GM12878 (cell line): ENCODE results near the gene EIF1AD. TPM values are rescaled to one million over a fixed set of nuclear protein-coding genes. Genes with fewer than 3 reads are reported as not detected.

ENCODE experiments used
- ATAC-seq: fragments of 200-7000 bp; cut with Tn5 transposase; 3 replicates; pipeline ENCODE4 v1.9.1; 2020; ENCODE audit warnings: mild to moderate bottlenecking, moderate library complexity
- BruUV-seq: library from RNA; stranded (reverse); fragments of 400-500 nt; replicated peaks from 2 replicates; lab custom pipeline; 2021; lab: Mats Ljungman, UMichigan
- CTCF ChIA-PET: fragments of 300-600 bp; sonication (Branson Sonifier 250); formaldehyde crosslinking; extraction: SDS; loops from one replicate; lab custom pipeline; 2021; ENCODE audit warnings: inconsistent platforms; lab: Yijun Ruan, JAX
- POLR2A ChIA-PET: fragments of 350-600 bp; formaldehyde crosslinking; extraction: SDS; loops from one replicate; lab custom pipeline; 2021; ENCODE audit warnings: inconsistent platforms; lab: Charles Lee
- RAD21 ChIA-PET: fragments of 300-600 bp; sonication (Branson Sonifier 250); formaldehyde crosslinking; loops from one replicate; lab custom pipeline; 2023; ENCODE audit warnings: antibody characterized with exemption; ENCODE audit not compliant: unreplicated experiment; lab: Charles Lee
- SMC1A ChIA-PET: fragments of 300-600 bp; sonication (Branson Sonifier 250); formaldehyde crosslinking; loops from one replicate; lab custom pipeline; 2023; ENCODE audit not compliant: unreplicated experiment, uncharacterized antibody; lab: Charles Lee
- DNase-seq: peaks from one replicate; pipeline ENCODE4 v3.0.0-alpha.2; 2011; ENCODE audit warnings: low read depth, low spot score
- FAIRE-seq: peaks from 3 replicates; lab custom pipeline; 2011; peaks lifted over from hg19 to GRCh38; lab: Jason Lieb, UNC
- H2AFZ ChIP-seq: 2 replicates; pipeline ENCODE4 v1.6.0; 2011; ENCODE audit warnings: low read depth, low read length, control low read depth; ENCODE audit not compliant: control insufficient read depth
- H3K27ac ChIP-seq: 2 replicates; pipeline ENCODE4 v1.5.1; 2011; ENCODE audit warnings: control low read depth; ENCODE audit not compliant: control insufficient read depth, insufficient read depth
- H3K27me3 ChIP-seq, 2 experiments: replicated peaks in 1 of 2; 2 replicates each; pipeline versions ENCODE4 v1.6.0 to v1.6.1; 2011; ENCODE audit warnings: low read length in 1 of 2; ENCODE audit not compliant: control insufficient read depth in 2 of 2, insufficient read depth in 2 of 2
- H3K36me3 ChIP-seq, 2 experiments: 2 replicates each; pipeline ENCODE4 v1.5.1; 2011; ENCODE audit warnings: low read length in 1 of 2; ENCODE audit not compliant: control insufficient read depth in 2 of 2, insufficient read depth in 2 of 2
- H3K4me1 ChIP-seq: 2 replicates; pipeline ENCODE4 v1.6.1; 2011; ENCODE audit warnings: mild to moderate bottlenecking, low read length, moderate library complexity, mixed read lengths; ENCODE audit not compliant: control insufficient read depth, insufficient read depth
- H3K4me2 ChIP-seq: 2 replicates; pipeline ENCODE4 v1.6.0; 2011; ENCODE audit warnings: control low read depth; ENCODE audit not compliant: control insufficient read depth, insufficient read depth
- H3K4me3 ChIP-seq: fragments of 200-600 bp; sonication (generic); 2 replicates; pipeline ENCODE4 v1.5.1; 2016
- H3K79me2 ChIP-seq: 2 replicates; pipeline ENCODE4 v1.6.0; 2011; ENCODE audit warnings: low read length; ENCODE audit not compliant: control insufficient read depth, insufficient read depth
- H3K9ac ChIP-seq: 2 replicates; pipeline ENCODE4 v1.8.0; 2011; ENCODE audit warnings: low read length, control low read depth, mixed read lengths; ENCODE audit not compliant: control insufficient read depth, insufficient read depth
- H3K9me3 ChIP-seq: replicated peaks from 3 replicates; pipeline ENCODE4 v1.5.1; 2011; ENCODE audit warnings: mild to moderate bottlenecking, low read length; ENCODE audit not compliant: control insufficient read depth, insufficient read depth
- H4K20me1 ChIP-seq: 2 replicates; pipeline ENCODE4 v1.6.0; 2011; ENCODE audit not compliant: control insufficient read depth, insufficient read depth
- BHLHE40 ChIP-seq, 2 experiments: fragments of 450-650 bp in 1 of 2; IDR thresholded peaks; 2 replicates each; pipeline ENCODE4 v1.6.1; 2011 to 2017; ENCODE audit warnings: low read depth in 2 of 2, borderline replicate concordance in 1 of 2, improper control_type of control experiment in 1 of 2, low read length in 1 of 2, mild to moderate bottlenecking in 1 of 2
- EGR1 ChIP-seq, 2 experiments: IDR thresholded peaks; 1 replicate in 1 of 2; 2 replicates in 1 of 2; pipeline ENCODE4 v1.6.1; 2011 to 2012; ENCODE audit warnings: low read depth in 2 of 2, low read length in 2 of 2, borderline replicate concordance in 1 of 2, mild to moderate bottlenecking in 1 of 2, moderate library complexity in 1 of 2
- EP300 ChIP-seq, 2 experiments: fragments of 150-350 bp in 1 of 2; IDR thresholded peaks; 2 replicates each; pipeline ENCODE4 v1.6.1; 2011 to 2012; ENCODE audit warnings: low read depth in 2 of 2, low read length in 2 of 2, borderline replicate concordance in 1 of 2, improper control_type of control experiment in 1 of 2, inconsistent platforms in 1 of 2; ENCODE audit not compliant: control insufficient read depth in 1 of 2
- HDGF ChIP-seq: fragments of 450-650 bp; IDR thresholded peaks from 2 replicates; pipeline ENCODE4 v1.6.1; 2016; ENCODE audit warnings: antibody characterized with exemption
- IRF4 ChIP-seq: IDR thresholded peaks from 2 replicates; pipeline ENCODE4 v1.6.1; 2011; ENCODE audit warnings: low read depth, low read length
- LARP7 ChIP-seq: fragments of 450-650 bp; IDR thresholded peaks from 2 replicates; pipeline ENCODE4 v1.6.1; 2017; ENCODE audit warnings: mild to moderate bottlenecking
- NRF1 ChIP-seq: conservative IDR thresholded peaks from 2 replicates; pipeline ENCODE4 v1.6.1; 2011; ENCODE audit warnings: mild to moderate bottlenecking, low read depth, low read length, improper control_type of control experiment
- PAX5 ChIP-seq: IDR thresholded peaks from 2 replicates; pipeline ENCODE4 v1.6.1; 2011; ENCODE audit warnings: low read depth, low read length, borderline replicate concordance
- SPI1 ChIP-seq: IDR thresholded peaks from 2 replicates; pipeline ENCODE4 v1.6.1; 2011; ENCODE audit warnings: low read depth, mild to moderate bottlenecking, low read length, moderate library complexity, borderline replicate concordance; ENCODE audit not compliant: insufficient read depth
- STAT3 ChIP-seq: IDR thresholded peaks from 2 replicates; pipeline ENCODE4 v1.6.1; 2011; ENCODE audit warnings: low read depth, low read length, improper control_type of control experiment
- SUZ12 ChIP-seq: fragments of 200-600 bp; sonication (generic); IDR thresholded peaks from one replicate; pipeline ENCODE4 v1.6.1; 2018; ENCODE audit warnings: antibody characterized with exemption, mild to moderate bottlenecking; ENCODE audit not compliant: unreplicated experiment
- TBL1XR1 ChIP-seq: IDR thresholded peaks from 2 replicates; pipeline ENCODE4 v1.6.1; 2012; ENCODE audit warnings: low read depth, low read length, improper control_type of control experiment
- YY1 ChIP-seq: IDR thresholded peaks from 2 replicates; pipeline ENCODE4 v1.6.1; 2011; ENCODE audit warnings: low read depth, mild to moderate bottlenecking, low read length
- WGBS: methylation state at CpG from one replicate; pipeline ENCODE4 v1.1.6; 2016; ENCODE audit warnings: low lambda C conversion rate; ENCODE audit not compliant: insufficient replicate concordance, insufficient coverage; ENCODE audit errors: missing lambda C conversion rate; 5-methylcytosine and 5-hydroxymethylcytosine counted together
- in situ Hi-C: fragments of 300-500 bp; cut with MboI; formaldehyde crosslinking; loops from 9 replicates; pipeline ENCODE4 v1.14.3; 2018; ENCODE audit warnings: mixed read lengths
- intact Hi-C: fragments of 100-400 bp; cut with micrococcal nuclease; formaldehyde crosslinking; loops from one replicate; pipeline ENCODE4 v1.14.2; 2022; ENCODE audit not compliant: unreplicated experiment
- polyA plus RNA-seq, 11 experiments: library from polyadenylated mRNA; depleted of rRNA in 4 of 11; unstranded in 6 of 11; stranded (reverse) in 5 of 11; fragments of >200 nt; fragmentation: Nextera tagmentation in 4 of 11; fragmentation: Illumina TruSeq in 1 of 11; extraction: Ambion mirVana in 4 of 11; extraction: Trizol in 1 of 11; gene quantifications; 1 replicate in 1 of 11; 2 replicates in 10 of 11; pipeline versions ENCODE4 v1.2.1 to v1.2.3, GENCODE V29; 2011 to 2016; ENCODE audit warnings: inconsistent platforms in 2 of 11, missing spikeins in 2 of 11, low read depth in 1 of 11
- total RNA-seq, 4 experiments: library from RNA; depleted of rRNA in 3 of 4; stranded (reverse); fragments of >200 nt in 3 of 4; fragmentation: Illumina TruSeq in 1 of 4; extraction: Trizol in 1 of 4; gene quantifications; 2 replicates each; pipeline versions ENCODE4 v1.2.1 to v1.2.3, GENCODE V29; 2013 to 2021
- TF ChIP-seq, protein P1 (sequence below): IDR thresholded peaks from 2 replicates; pipeline ENCODE4 v1.6.1; 2012; ENCODE audit warnings: low read length, inconsistent platforms
- TF ChIP-seq, protein P2 (sequence below): fragments of 450-650 bp; IDR thresholded peaks from 2 replicates; pipeline ENCODE4 v1.6.1; 2018; ENCODE audit warnings: borderline replicate concordance, mild to moderate bottlenecking; ENCODE audit not compliant: partially characterized antibody
- TF ChIP-seq, protein P3 (sequence below), 3 experiments: IDR thresholded peaks in 2 of 3; conservative IDR thresholded peaks in 1 of 3; 2 replicates each; pipeline ENCODE4 v1.5.1; 2011; ENCODE audit warnings: low read depth in 3 of 3, low read length in 3 of 3, mild to moderate bottlenecking in 3 of 3, control low read depth in 2 of 3, moderate library complexity in 2 of 3, inconsistent platforms in 1 of 3, mixed read lengths in 1 of 3; ENCODE audit not compliant: control insufficient read depth in 2 of 3, insufficient read depth in 1 of 3; ENCODE audit errors: extremely low read depth in 1 of 3

The EIF1AD gene
- total and polyA plus RNA-seq, 10 of the 15 experiments (the other 5 are each of a cell fraction or from before 2014, with no cell fraction given), result 31.6 to 56.8 (median 39.5) TPM

DNA sequence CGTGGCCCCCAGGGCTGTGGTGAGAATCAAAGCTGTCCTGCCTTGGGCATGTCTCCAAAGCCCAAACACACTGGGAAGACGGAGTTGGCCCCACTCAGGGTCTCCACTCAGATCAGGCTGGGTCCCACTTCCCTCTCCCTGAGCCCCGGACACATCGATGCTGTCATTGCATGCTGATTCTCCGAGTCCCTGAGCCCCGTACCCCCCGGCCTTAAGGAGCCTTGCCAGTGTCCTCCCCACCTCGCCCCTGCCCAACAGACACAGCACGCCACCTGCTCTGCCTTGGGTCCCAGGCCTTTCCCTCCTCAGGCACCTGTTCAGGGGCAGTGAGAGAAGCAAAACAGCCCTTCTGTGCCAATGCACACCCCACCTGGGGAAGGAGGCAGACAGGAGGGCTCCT lies 14.6 kb downstream of the EIF1AD start:
- ATAC-seq (no peak), FAIRE-seq (no peak), DNase-seq (no peak)
- no peak overlapping the region for H3K4me2 ChIP-seq
- H3K27ac ChIP-seq, result no peak overlapping the region
- no peaks in the 10 kb centered on the region for H4K20me1 ChIP-seq
- peaks cover 0 to 6% of the 10 kb centered on the region in 2 experiments; a peak in 1 of 4 replicates for H3K36me3 ChIP-seq
- intact Hi-C loops (no loop called here), in situ Hi-C loops (loop anchor here (5.0 kb wide), 2 partner anchors 105 to 275 kb away; partner anchors contain the start of gene KAT5)
- ChIA-PET RAD21 (interaction anchor here (3.5 kb wide), 1 partner anchor 102 kb away, joined by 40 read pairs; no protein-coding TSS in a partner anchor), POLR2A (interaction anchor here (1.3 kb wide), 1 partner anchor 100 kb away, joined by 3 read pairs; no protein-coding TSS in a partner anchor), SMC1A (interaction anchor here (2.4 to 2.7 kb wide), 2 partner anchors 96 to 102 kb away, joined by 21 to 28 read pairs; partner anchors contain the start of genes CCDC85B and FIBP), CTCF (interaction anchor here (0.6 to 7.9 kb wide), 5 partner anchors 70 to 155 kb away, joined by 3 to 167 read pairs (median 6); partner anchors contain the start of genes CCDC85B and FIBP)
- H3K4me1 ChIP-seq, result no peaks in the 10 kb centered on the region
- no peak for TF ChIP-seq SUZ12
- no peak for TF ChIP-seq LARP7
- TF ChIP-seq, protein P1, sequence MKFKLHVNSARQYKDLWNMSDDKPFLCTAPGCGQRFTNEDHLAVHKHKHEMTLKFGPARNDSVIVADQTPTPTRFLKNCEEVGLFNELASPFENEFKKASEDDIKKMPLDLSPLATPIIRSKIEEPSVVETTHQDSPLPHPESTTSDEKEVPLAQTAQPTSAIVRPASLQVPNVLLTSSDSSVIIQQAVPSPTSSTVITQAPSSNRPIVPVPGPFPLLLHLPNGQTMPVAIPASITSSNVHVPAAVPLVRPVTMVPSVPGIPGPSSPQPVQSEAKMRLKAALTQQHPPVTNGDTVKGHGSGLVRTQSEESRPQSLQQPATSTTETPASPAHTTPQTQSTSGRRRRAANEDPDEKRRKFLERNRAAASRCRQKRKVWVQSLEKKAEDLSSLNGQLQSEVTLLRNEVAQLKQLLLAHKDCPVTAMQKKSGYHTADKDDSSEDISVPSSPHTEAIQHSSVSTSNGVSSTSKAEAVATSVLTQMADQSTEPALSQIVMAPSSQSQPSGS, result no peak
- TF ChIP-seq EGR1 (IDR thresholded peaks at IDR 0.05; ENCODE audit: borderline replicate concordance in 1 of 2, low read depth in 2 of 2, low read length in 2 of 2), result no peak
- TF ChIP-seq EP300 (IDR thresholded peaks at IDR 0.05; ENCODE audit: borderline replicate concordance in 1 of 2, control insufficient read depth in 1 of 2, low read depth in 2 of 2, low read length in 2 of 2), result no peak
- TF ChIP-seq IRF4, result no peak
- TF ChIP-seq, protein P2, sequence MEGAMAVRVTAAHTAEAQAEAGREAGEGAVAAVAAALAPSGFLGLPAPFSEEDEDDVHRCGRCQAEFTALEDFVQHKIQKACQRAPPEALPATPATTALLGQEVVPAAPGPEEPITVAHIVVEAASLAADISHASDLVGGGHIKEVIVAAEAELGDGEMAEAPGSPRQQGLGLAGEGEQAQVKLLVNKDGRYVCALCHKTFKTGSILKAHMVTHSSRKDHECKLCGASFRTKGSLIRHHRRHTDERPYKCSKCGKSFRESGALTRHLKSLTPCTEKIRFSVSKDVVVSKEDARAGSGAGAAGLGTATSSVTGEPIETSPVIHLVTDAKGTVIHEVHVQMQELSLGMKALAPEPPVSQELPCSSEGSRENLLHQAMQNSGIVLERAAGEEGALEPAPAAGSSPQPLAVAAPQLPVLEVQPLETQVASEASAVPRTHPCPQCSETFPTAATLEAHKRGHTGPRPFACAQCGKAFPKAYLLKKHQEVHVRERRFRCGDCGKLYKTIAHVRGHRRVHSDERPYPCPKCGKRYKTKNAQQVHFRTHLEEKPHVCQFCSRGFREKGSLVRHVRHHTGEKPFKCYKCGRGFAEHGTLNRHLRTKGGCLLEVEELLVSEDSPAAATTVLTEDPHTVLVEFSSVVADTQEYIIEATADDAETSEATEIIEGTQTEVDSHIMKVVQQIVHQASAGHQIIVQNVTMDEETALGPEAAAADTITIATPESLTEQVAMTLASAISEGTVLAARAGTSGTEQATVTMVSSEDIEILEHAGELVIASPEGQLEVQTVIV, result no peak
- no peak for TF ChIP-seq SPI1
- no peak for TF ChIP-seq HDGF
- TF ChIP-seq PAX5, result no peak
- no peak for TF ChIP-seq BHLHE40 (IDR thresholded peaks at IDR 0.05; ENCODE audit: borderline replicate concordance in 1 of 2, low read depth in 2 of 2, low read length in 1 of 2)
- no peak for TF ChIP-seq TBL1XR1
- TF ChIP-seq, protein P3, sequence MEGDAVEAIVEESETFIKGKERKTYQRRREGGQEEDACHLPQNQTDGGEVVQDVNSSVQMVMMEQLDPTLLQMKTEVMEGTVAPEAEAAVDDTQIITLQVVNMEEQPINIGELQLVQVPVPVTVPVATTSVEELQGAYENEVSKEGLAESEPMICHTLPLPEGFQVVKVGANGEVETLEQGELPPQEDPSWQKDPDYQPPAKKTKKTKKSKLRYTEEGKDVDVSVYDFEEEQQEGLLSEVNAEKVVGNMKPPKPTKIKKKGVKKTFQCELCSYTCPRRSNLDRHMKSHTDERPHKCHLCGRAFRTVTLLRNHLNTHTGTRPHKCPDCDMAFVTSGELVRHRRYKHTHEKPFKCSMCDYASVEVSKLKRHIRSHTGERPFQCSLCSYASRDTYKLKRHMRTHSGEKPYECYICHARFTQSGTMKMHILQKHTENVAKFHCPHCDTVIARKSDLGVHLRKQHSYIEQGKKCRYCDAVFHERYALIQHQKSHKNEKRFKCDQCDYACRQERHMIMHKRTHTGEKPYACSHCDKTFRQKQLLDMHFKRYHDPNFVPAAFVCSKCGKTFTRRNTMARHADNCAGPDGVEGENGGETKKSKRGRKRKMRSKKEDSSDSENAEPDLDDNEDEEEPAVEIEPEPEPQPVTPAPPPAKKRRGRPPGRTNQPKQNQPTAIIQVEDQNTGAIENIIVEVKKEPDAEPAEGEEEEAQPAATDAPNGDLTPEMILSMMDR (IDR thresholded peaks at IDR 0.05 in 2 of 3, conservative IDR thresholded peaks at IDR 0.05 in 1 of 3; ENCODE audit: control insufficient read depth in 2 of 3, extremely low read depth in 1 of 3, insufficient read depth in 1 of 3, low read depth in 3 of 3, low read length in 3 of 3), result no peak
- no peak for TF ChIP-seq YY1
- no peak for TF ChIP-seq STAT3
- TF ChIP-seq NRF1, result no peak
- no peak overlapping the region for H3K9ac ChIP-seq
- H2AFZ ChIP-seq, result no peak overlapping the region
- no peaks in the 10 kb centered on the region for H3K79me2 ChIP-seq
- BruUV-seq, result no TSS peak
- no peaks in the 10 kb centered on the region for H3K9me3 ChIP-seq
- no peak overlapping the region for H3K4me3 ChIP-seq
- WGBS, result 68% methylated on average over 8 of the region's 9 CpGs
- no peaks in the 10 kb centered on the region for H3K27me3 ChIP-seq
